ENCODE results near the gene DTNA. TPM values are rescaled to one million over a fixed set of nuclear protein-coding genes. Genes with fewer than 3 reads are reported as not detected.
A peak's percentile ranks its signal among the peaks of the same experiment; 100 is the strongest.

Gene DTNA
- total RNA-seq, 4 donors from 2014 or later, result 110 to 254 (median 204) TPM

DNA sequence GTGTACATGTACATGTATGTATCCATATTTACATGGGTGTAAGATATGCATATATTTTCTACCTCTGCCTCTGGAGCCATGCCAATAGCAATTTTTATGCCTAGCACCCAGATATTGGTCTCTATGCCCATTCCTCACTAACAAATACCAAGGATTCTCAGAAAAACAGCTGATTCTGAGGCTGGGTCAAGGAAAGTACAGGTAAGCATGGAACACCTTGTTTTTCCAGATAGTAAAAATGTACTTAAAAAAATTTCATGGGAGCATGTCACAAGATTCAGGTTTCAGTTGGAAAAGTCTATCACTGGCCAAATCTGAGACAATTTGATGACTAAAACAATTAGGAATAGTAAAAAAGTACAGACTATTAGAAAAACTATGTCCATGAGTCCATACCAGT lies 216.6 kb downstream of the DTNA start:
- Histone ChIP-seq H3K27me3 (no peaks in the 10 kb centered on the region), H3K27ac (no peak overlapping the region), H3K4me1 (no peaks in the 10 kb centered on the region), H3K4me3 (no peak overlapping the region), H3K36me3 (no peaks in the 10 kb centered on the region), H3K9me3 (no peaks in the 10 kb centered on the region)
- no peak for TF ChIP-seq EP300 (IDR thresholded peaks at IDR 0.05)
- no peak for TF ChIP-seq POLR2A (IDR thresholded peaks at IDR 0.05)
- TF ChIP-seq POLR2AphosphoS5 (IDR thresholded peaks at IDR 0.05), result no peak
- TF ChIP-seq, protein P1, sequence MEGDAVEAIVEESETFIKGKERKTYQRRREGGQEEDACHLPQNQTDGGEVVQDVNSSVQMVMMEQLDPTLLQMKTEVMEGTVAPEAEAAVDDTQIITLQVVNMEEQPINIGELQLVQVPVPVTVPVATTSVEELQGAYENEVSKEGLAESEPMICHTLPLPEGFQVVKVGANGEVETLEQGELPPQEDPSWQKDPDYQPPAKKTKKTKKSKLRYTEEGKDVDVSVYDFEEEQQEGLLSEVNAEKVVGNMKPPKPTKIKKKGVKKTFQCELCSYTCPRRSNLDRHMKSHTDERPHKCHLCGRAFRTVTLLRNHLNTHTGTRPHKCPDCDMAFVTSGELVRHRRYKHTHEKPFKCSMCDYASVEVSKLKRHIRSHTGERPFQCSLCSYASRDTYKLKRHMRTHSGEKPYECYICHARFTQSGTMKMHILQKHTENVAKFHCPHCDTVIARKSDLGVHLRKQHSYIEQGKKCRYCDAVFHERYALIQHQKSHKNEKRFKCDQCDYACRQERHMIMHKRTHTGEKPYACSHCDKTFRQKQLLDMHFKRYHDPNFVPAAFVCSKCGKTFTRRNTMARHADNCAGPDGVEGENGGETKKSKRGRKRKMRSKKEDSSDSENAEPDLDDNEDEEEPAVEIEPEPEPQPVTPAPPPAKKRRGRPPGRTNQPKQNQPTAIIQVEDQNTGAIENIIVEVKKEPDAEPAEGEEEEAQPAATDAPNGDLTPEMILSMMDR (IDR thresholded peaks at IDR 0.05), result no peak
- no peak for ATAC-seq

DNA sequence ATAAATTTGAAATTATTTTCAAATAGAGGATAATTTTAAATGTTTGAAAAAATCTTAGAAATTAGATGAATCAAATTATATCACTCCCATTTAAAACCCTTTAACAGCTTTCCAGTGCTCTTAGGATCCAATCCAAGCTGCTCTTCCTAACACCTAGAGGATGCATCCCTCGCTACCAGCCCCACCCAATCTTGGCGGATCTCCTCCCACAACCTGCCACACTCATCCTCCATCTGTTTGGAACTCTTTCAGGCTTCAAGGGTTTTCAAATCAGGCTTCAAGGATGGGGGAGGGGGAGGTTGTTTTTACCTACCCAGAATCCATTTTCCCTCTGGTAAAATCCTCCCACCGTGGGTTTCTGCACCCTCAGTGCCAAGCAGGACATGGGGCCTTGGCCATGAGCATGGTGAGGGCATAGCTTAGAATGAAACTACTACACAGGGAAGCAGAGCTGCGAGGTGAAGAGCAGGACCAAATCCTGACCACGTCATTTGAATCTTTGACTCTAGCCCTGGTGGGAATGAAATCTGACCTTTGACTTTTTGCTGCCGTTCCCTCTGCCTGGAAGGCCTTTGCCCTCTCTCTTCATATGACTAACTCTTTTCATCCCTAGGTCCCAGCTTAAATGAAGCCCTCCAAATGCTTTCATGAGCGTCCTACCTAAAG lies 218.1 kb downstream of the DTNA start:
- WGBS, 2 donors (ENCODE audit: low coverage in 1 of 2), result 79 to 85% methylated on average over 4 to 7 of the region's 7 CpGs
- Histone ChIP-seq H3K36me3 (no peaks in the 10 kb centered on the region), H3K9me3 (no peaks in the 10 kb centered on the region), H3K27ac (no peak overlapping the region), H3K4me1 (no peaks in the 10 kb centered on the region), H3K27me3 (no peaks in the 10 kb centered on the region), H3K4me3 (no peak overlapping the region)
- TF ChIP-seq POLR2A (IDR thresholded peaks at IDR 0.05) (no peak), EP300 (IDR thresholded peaks at IDR 0.05) (no peak), POLR2AphosphoS5 (IDR thresholded peaks at IDR 0.05) (no peak)
- TF ChIP-seq, protein P1 (IDR thresholded peaks at IDR 0.05), result no peak
- ATAC-seq, result no peak

DNA sequence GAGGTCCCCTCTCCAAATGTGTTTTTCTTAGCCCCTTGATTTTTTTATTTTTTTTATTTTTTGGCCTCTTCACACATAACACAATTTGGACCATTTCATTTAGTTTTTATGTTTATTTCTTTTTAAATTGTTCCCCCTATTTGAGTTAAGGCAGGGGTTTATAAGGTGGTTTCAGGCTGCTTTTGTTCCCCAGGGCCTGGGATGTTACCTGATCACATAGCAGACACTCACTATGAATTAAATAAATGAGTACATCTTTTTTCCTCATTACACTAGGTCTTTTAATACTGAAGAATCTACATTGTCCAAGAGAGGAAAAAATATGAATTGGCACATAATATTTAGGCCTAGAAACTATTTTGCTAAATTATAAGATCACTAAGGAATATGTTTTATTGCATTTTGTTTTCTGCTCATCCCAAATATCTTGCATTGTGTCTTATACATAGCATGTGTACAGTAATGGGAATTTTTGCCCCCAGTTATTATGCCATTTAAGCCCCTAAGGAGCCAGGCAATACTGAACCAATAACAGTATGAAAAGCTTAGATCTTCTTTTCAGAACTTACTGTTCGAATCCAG lies 218.7 kb downstream of the DTNA start:
- no peak for TF ChIP-seq POLR2A (IDR thresholded peaks at IDR 0.05)
- no peak for TF ChIP-seq POLR2AphosphoS5 (IDR thresholded peaks at IDR 0.05)
- TF ChIP-seq, protein P1 (IDR thresholded peaks at IDR 0.05), result no peak
- no peak for TF ChIP-seq EP300 (IDR thresholded peaks at IDR 0.05)
- Histone ChIP-seq H3K27me3 (no peaks in the 10 kb centered on the region), H3K4me3 (no peak overlapping the region), H3K9me3 (no peaks in the 10 kb centered on the region), H3K4me1 (no peaks in the 10 kb centered on the region), H3K27ac (peak overlapping the region in 1 of 4 donors; percentile 22), H3K36me3 (no peaks in the 10 kb centered on the region)
- ATAC-seq, result no peak
- WGBS, 2 donors (ENCODE audit: low coverage in 1 of 2), result 0 to 25% methylated on average over 1 of the region's 1 CpG

DNA sequence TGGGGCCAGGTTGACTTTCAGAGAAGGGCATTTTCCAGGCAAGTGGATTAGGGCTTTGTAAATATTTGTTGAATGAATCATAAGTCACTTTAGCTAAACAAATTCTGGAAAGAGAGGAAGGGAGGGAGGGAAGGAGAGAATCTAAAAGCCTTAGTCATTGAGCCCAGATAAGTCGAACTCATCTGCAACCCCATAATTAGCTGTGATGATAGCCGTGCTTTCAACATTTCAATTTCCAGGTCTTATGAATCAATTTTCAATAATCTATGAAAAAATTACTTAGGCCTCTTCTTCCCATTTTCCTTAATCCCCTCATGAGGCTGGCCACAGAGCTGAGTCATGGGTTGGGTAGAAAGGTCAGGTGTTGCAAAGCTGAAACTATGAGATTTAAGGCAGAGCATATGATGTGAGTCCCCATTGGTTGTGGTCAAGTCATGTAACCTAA lies 219.3 kb downstream of the DTNA start:
- H3K9me3 ChIP-seq, result no peaks in the 10 kb centered on the region
- no peak for ATAC-seq
- H3K36me3 ChIP-seq, result no peaks in the 10 kb centered on the region
- H3K4me1 ChIP-seq, result no peaks in the 10 kb centered on the region
- H3K4me3 ChIP-seq, result no peak overlapping the region
- TF ChIP-seq POLR2A (IDR thresholded peaks at IDR 0.05) (no peak), EP300 (IDR thresholded peaks at IDR 0.05) (no peak), POLR2AphosphoS5 (IDR thresholded peaks at IDR 0.05) (peak; percentile 30)
- TF ChIP-seq, protein P1 (IDR thresholded peaks at IDR 0.05), result no peak
- H3K27ac ChIP-seq, result peak overlapping the region in 1 of 4 donors; percentile 22
- no peaks in the 10 kb centered on the region for H3K27me3 ChIP-seq
- 34 to 55% methylated on average over 2 of the region's 2 CpGs for WGBS, 2 donors (ENCODE audit: low coverage in 1 of 2)

DNA sequence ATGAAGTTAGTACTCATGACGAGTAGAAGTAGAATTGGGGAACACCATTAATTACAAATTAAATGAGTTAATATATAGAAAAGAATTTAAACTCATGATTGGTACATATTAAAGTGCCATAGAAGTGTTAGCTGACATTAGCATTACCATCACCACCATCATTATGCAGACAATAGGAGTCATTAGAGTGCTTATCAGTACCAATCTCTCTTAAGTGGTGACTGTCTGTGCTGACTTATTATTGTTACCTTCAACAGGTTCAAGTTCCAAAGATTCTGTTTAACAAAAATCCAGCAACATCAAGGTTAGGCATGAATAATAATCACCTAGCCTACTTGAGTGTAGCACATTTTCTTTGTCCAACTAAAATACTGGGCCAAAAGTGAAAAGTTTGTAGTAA lies 222.3 kb downstream of the DTNA start:
- no peaks in the 10 kb centered on the region for H3K27me3 ChIP-seq
- 67 to 100% methylated on average over 1 of the region's 1 CpG for WGBS, 2 donors (ENCODE audit: low coverage in 1 of 2)
- no peak for TF ChIP-seq POLR2AphosphoS5 (IDR thresholded peaks at IDR 0.05)
- TF ChIP-seq POLR2A (IDR thresholded peaks at IDR 0.05), result no peak
- TF ChIP-seq, protein P1 (IDR thresholded peaks at IDR 0.05), result no peak
- TF ChIP-seq EP300 (IDR thresholded peaks at IDR 0.05), result no peak
- ATAC-seq, result no peak
- no peak overlapping the region for H3K27ac ChIP-seq
- no peaks in the 10 kb centered on the region for H3K4me1 ChIP-seq
- no peaks in the 10 kb centered on the region for H3K9me3 ChIP-seq
- H3K36me3 ChIP-seq, result no peaks in the 10 kb centered on the region
- no peak overlapping the region for H3K4me3 ChIP-seq

Data from gastroesophageal sphincter (tissue), 4 donors.